GM18505 (cell line): ENCODE results near the gene TRPM2.

ENCODE experiments used
- ATAC-seq: cut with Tn5 transposase; IDR thresholded peaks from one replicate; pipeline ENCODE4 v1.9.1; 2021; ENCODE audit not compliant: unreplicated experiment
- POLR2A ChIP-seq: IDR thresholded peaks from 4 replicates; pipeline ENCODE4 v1.6.1; 2011; ENCODE audit warnings: borderline replicate concordance; ENCODE audit not compliant: insufficient read depth, insufficient read length; ENCODE audit errors: extremely low read depth

The TRPM2 gene

DNA sequence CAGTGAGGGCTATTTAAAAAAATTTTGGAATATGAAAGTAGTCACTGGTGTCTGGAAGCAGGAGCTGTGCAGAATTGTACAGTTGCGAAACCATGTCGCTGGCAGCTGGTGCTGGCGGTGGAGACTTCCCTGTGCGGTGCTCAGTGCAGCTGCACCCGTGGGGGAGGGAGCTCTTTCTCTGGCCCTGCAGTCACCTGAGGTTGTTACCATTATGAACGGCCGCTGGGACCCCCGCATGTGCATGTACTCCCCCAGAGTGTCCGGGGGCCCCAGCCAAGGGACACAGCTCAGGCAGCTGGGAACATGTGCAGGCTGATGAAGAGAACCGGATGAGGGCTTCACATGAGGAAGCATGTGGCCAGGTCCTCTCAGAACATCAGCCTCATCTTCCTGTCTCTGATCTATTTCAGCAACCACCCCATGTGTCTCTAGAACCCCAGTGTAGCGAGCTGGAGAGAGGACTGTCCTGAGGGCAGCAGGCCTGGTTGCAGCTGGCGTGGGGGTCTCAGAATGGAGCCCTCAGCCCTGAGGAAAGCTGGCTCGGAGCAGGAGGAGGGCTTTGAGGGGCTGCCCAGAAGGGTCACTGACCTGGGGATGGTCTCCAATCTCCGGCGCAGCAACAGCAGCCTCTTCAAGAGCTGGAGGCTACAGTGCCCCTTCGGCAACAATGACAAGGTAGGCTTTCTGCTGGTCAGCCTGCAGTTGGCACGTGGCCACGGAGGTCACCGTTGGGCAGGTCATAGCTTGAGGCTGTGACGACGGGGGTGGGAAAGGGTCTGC is at the start of gene TRPM2:
TSS of gene TRPM2 (plus strand) at position 431 of the 780 bp plus-strand sequence. CDS start at position 511, 80 bp downstream.
- no peak for TF ChIP-seq POLR2A
- ATAC-seq, result no peak

DNA sequence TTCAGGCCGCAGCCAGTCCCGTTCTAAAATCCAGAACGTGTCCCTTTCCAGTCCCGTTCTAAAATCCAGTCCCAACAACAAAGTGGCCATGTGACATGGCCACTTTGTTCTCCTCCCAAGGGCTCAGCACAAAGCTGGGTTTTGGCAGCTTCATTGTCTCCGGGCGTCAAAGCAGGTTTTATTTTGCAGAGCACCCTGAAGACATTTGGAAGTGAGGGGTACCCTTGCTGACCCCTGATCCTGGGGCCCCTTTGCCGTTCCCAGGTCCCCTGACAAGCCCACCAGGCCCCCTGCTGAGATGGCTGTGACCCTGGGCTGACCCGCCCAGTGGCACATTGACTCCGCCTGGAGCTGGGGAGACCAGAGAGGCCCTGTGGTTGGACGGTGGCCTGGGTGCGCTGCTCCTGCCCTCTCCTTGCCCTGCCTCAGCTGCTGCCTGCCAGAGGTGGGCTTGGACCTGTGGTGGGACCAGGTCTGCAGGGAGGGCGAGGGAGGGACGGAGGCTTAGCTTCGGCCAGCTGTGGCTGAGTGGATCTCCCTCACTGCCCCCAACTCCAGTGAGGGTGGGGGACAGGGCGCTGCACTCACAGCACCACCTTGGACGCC is 49.3 kb upstream of the TRPM2 start:
- no peak for TF ChIP-seq POLR2A
- no peak for ATAC-seq

- TF ChIP-seq POLR2A, result no peak
- ATAC-seq, result no peak
These were observed 48.5 kb upstream of the TRPM2 start for GRCh38 chr21:44304877-44305293.

DNA sequence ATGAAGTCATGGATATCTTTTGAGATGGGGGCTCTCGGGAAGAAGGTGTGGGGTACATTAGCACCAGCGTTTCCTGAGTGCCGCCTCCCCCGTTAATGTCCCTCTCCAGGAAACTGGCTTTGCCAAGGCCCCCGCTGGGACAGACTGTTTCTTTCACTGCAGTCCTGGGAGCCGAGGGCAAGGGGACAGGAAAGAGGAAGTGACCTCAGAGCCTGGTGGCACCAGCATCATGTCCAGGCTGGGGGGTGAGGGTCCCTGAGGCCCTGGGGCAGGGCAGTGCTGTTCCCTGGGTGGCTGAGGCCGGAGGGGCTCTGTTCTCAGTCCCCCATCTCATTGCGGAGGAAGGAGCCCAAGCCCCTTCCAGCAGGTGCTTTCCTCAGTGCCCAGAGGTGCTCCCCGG is 47.7 kb upstream of the TRPM2 start:
- ATAC-seq, result no peak
- no peak for TF ChIP-seq POLR2A

DNA sequence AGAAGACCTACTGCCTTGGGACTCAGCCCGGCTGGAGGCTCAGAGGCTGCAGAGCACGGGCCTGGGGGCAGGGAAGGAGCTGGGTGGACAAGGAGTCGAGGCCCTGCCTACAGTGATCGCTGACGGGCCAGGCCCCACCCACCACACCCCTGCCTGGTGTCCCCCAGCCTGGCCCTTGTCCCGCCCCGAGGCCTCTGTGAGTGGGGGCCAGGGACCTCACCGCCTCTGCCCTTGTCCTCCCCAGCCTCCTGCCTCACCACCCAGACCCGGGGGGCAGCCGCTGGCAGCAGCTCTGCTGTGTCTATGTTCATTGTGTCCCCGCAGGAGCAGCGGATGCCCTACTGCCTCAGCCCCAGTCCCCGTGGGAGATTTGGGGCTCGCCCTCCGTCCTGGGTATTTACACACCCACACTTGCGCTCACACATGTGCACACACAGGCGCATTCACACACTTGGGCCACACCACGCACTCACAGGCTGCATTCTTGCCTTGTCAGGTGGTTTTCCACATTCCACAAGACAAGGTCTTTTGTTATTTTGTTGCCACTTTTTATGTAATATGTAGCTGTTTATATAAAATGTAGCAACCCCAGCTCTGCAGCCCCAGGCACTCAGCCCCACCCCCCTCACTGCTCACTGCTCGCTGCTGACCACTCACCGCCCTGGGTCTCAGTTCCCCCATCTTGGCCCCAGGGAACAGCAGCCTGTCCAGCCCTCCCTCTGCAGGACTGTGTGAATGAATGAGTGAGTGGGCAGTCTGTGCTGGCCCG is 46.3 kb upstream of the TRPM2 start:
- no peak for TF ChIP-seq POLR2A

DNA sequence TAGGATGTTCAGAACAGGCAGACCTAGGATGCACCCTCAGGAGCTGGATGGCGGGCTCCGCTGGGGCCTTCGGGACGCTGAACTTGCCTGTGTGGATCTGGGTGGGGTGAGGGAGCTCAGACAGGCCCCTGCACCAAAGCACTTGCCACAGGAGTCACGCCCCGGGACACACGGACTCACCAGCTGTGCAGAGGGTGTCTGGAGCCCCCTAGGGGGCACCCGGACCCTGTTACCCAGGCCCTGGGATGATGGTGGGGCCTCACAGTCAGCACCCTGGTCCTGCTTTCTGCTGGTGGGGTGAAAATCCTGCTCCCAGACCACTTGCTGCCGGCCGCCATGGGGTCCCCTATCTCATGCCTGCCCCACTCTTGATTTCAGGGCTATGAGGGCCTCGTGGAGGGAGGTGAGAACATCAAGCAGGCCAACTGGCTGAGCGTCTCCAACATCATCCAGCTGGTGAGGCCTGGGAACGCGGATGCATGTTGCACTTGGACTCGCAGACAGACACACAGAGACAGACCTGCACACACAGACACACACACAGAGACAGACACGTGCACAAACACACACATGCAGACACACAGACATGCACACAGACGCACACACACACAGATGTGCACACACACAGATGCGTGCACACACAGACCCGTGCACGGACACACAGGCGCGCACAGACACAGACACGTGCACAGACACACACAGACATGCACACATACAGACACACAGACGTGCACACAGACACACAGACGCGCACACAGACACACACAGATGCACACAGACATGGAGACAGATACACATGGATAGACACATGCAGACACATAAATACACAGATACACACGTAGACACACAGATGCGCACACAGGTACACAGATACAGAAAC is 42.6 kb upstream of the TRPM2 start:
- no peak for ATAC-seq
- no peak for TF ChIP-seq POLR2A

More for the DNA sequence above, 46.3 kb upstream of the TRPM2 start:
- ATAC-seq, result no peak

GRCh38 chr21:44312089-44312488 is 41.3 kb upstream of the TRPM2 start:
- ATAC-seq, result no peak
- no peak for TF ChIP-seq POLR2A

DNA sequence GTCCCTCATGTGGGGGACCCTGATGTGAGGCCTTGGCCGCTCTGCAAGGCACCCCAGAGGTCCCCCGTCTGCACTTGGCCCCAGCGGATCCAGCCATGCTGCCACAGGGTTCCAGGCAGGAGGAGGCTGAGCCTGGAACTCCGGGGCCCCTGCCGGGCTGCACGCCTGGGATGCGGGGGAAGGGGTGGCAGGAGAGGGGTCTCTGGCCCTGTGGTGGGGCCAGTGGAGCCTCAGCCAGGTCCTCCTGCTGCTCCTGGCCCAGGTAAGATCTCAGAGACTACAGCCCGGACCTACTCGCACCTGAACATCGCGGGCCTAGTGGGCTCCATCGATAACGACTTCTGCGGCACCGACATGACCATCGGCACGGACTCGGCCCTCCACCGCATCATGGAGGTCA is 40.7 kb upstream of the TRPM2 start:
- no peak for TF ChIP-seq POLR2A
- no peak for ATAC-seq

DNA sequence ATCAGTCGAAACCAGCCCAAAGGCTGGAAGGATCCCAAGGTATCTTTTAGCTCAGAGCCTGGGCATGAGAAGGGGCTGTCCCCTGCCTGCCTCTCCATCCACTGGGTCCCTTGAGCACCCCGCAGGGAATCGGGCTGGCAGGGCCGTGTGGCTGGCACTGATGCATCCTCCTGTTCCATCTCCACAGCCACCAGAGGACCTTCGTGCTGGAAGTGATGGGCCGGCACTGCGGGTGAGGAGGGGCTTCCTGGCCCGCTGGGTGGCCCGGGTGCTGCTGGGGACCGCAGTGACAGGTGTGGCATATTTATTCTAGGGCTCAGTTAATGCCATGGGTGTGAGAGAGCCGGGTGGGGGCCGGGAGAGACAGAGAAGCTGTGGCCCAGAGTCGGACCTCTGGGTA is 40.0 kb upstream of the TRPM2 start:
- no peak for TF ChIP-seq POLR2A
- ATAC-seq, result no peak

DNA sequence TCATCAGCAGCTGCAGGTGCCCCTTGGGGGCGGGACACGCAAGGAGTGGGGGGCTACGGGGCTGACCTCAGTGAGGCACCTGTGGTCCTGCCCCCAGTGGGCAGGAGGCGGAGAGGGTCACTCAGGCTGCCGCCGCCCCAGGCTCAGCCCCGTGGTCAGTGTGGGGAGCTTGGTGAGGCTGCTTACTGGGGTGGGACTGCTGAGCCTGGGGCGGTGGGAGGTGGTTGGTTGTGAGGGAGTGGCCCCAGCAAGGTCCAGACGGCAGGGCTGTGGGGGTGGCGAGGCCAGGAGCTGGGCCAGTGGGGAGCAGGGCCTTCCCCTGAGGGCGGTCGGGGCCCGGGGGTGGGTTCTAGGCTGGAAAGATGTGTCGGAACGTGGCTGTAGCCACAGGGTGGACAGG is 39.3 kb upstream of the TRPM2 start:
- ATAC-seq, result no peak
- TF ChIP-seq POLR2A, result no peak

- no peak for ATAC-seq
- TF ChIP-seq POLR2A, result no peak
These were observed 38.9 kb upstream of the TRPM2 start for GRCh38 chr21:44314561-44314960.

DNA sequence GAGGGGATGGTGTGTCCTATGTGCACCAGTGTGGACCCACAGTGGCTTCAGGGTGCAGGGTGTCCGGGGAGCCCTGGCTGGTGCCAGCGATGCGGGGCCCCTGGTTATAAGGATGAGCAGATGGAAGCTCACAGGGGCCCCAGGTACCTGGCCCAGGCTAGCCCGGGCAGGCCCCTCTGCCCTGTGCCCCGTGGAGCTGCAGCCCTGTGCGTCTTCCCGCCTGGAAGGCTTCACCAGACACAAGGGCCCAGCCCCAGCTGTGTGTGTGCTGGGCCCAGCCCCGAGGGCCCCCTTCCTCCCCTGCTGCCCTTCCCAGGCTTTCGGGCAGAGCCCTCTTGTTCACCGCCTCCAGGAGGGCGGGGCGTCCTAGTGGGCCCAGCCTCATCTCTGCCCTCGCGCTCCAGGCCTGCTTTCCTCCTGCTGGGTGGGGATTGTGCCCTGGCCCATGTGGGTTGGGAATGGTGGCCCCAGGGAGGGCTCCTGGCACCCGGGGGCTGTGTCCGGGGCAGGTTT is 37.7 kb upstream of the TRPM2 start:
- TF ChIP-seq POLR2A, result no peak
- ATAC-seq, result no peak
